HepG2 (cell line): ENCODE measurements around the gene ECPAS. TPM values are rescaled to one million over a fixed set of nuclear protein-coding genes. Genes with fewer than 3 reads are reported as not detected.

ENCODE experiments used
- GATA4 ChIP-seq: sonication (generic); IDR thresholded peaks from 2 replicates; pipeline ENCODE4 v1.6.1; 2016; ENCODE audit warnings: antibody characterized with exemption, low read depth, borderline replicate concordance
- KAT7 ChIP-seq: IDR thresholded peaks from 2 replicates; pipeline ENCODE4 v1.6.1; 2018; ENCODE audit warnings: borderline replicate concordance, missing compliant biosample characterization
- NAIF1 ChIP-seq: sonication (generic); formaldehyde crosslinking; IDR thresholded peaks from 2 replicates; pipeline ENCODE4 v1.5.0; 2020; ENCODE audit warnings: mild to moderate bottlenecking, missing genetic modification reagents, borderline replicate concordance
- PITX1 ChIP-seq: sonication (generic); formaldehyde crosslinking; IDR thresholded peaks from 2 replicates; pipeline ENCODE4 v1.5.1; 2020; ENCODE audit warnings: mild to moderate bottlenecking, missing genetic modification reagents
- TEAD2 ChIP-seq: sonication (generic); formaldehyde crosslinking; IDR thresholded peaks from 2 replicates; pipeline ENCODE4 v1.9.0; 2021; ENCODE audit warnings: missing genetic modification reagents
- ZBTB39 ChIP-seq: sonication (generic); formaldehyde crosslinking; IDR thresholded peaks from 2 replicates; pipeline ENCODE4 v1.5.0; 2020; ENCODE audit warnings: missing genetic modification reagents
- ZNF773 ChIP-seq: sonication (generic); formaldehyde crosslinking; IDR thresholded peaks from 2 replicates; pipeline ENCODE4 v1.4.0; 2020; ENCODE audit warnings: missing genetic modification reagents, borderline replicate concordance
- polyA plus RNA-seq, 8 experiments: library from polyadenylated mRNA; depleted of rRNA in 3 of 8; stranded (reverse) in 7 of 8; unstranded in 1 of 8; fragments of >200 nt; fragmentation: Illumina TruSeq in 4 of 8; extraction: Trizol in 4 of 8; gene quantifications; 2 replicates each; pipeline versions ENCODE4 v1.2.1 to v1.2.3, GENCODE V29; 2011 to 2016; ENCODE audit warnings: low read depth in 4 of 8, missing spikeins in 1 of 8, mixed read lengths in 1 of 8; ENCODE audit not compliant: insufficient read depth in 1 of 8
- total RNA-seq, 5 experiments: library from RNA; depleted of rRNA; stranded (reverse); fragments of >200 nt; fragmentation: Illumina TruSeq; extraction: Trizol; gene quantifications; 2 replicates each; pipeline ENCODE4 v1.2.3, GENCODE V29; 2016; ENCODE audit warnings: low read depth in 1 of 5
- TF ChIP-seq, protein P1 (sequence below): sonication (generic); formaldehyde crosslinking; IDR thresholded peaks from 2 replicates; pipeline ENCODE4 v1.4.0; 2020; ENCODE audit warnings: mild to moderate bottlenecking, low read depth, missing genetic modification reagents
- TF ChIP-seq, protein P2 (sequence below): sonication (generic); formaldehyde crosslinking; IDR thresholded peaks from 2 replicates; pipeline ENCODE4 v1.4.0; 2020; ENCODE audit warnings: missing genetic modification reagents, borderline replicate concordance

Gene ECPAS
- total and polyA plus RNA-seq, 2 of the 13 experiments (the other 11 are each of a cell fraction or from before 2014, with no cell fraction given), result 35.3 to 58.0 TPM

DNA sequence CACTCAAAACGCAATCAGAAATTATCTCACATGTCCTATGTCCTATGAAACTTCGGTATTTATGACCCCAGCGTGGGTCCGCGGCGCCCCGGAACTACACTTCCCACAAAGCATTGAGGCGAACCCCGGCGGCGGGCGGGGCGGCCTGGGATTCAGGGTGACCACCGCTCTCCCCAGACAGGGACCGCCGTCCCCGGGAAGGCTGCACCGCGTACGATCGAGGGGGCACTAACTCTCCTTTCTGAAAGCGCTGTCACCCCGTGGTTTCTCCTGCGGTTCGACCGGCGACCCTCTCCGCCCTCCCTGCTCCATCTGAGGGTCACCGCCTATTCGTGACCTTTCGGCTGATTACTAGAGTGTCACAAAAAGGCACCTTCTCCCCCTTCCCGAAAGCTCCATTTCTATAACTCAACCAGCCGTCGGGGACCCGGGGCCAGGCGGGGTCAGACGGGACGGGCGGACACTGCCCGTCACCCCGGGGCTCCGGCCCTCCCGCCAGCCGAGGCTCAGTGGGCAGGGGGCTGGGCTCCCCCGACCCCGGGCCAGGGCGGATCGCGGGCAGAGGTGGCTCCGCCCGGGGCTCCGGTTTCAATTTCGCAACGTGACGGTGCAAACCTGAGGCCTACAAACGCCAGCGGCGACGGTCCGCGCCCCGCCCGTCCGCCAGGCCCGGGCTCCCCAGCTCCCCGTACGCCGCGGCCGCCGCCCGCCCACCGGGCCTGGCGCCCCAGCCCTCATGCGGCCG, 1.3 kb downstream of the ECPAS start (continued):
- TF ChIP-seq, protein P1, sequence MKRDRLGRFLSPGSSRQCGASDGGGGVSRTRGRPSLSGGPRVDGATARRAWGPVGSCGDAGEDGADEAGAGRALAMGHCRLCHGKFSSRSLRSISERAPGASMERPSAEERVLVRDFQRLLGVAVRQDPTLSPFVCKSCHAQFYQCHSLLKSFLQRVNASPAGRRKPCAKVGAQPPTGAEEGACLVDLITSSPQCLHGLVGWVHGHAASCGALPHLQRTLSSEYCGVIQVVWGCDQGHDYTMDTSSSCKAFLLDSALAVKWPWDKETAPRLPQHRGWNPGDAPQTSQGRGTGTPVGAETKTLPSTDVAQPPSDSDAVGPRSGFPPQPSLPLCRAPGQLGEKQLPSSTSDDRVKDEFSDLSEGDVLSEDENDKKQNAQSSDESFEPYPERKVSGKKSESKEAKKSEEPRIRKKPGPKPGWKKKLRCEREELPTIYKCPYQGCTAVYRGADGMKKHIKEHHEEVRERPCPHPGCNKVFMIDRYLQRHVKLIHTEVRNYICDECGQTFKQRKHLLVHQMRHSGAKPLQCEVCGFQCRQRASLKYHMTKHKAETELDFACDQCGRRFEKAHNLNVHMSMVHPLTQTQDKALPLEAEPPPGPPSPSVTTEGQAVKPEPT (CRISPR knock-in tag), result no peak
- no peak for TF ChIP-seq ZNF773
- no peak for TF ChIP-seq KAT7 (CRISPR knock-in tag)
- TF ChIP-seq PITX1 (CRISPR knock-in tag), result no peak
- TF ChIP-seq ZBTB39 (CRISPR knock-in tag), result no peak; the same call in 1 of the 2 replicates
- no peak for TF ChIP-seq GATA4
- no peak for TF ChIP-seq TEAD2 (CRISPR knock-in tag)
- TF ChIP-seq, protein P2, sequence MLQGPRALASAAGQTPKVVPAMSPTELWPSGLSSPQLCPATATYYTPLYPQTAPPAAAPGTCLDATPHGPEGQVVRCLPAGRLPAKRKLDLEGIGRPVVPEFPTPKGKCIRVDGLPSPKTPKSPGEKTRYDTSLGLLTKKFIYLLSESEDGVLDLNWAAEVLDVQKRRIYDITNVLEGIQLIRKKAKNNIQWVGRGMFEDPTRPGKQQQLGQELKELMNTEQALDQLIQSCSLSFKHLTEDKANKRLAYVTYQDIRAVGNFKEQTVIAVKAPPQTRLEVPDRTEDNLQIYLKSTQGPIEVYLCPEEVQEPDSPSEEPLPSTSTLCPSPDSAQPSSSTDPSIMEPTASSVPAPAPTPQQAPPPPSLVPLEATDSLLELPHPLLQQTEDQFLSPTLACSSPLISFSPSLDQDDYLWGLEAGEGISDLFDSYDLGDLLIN (CRISPR knock-in tag), result no peak
- no peak for TF ChIP-seq NAIF1
